HepG2 (cell line): ENCODE results near the gene TOMM6. TPM values are rescaled to one million over a fixed set of nuclear protein-coding genes. Genes with fewer than 3 reads are reported as not detected.

ENCODE experiments used
- ARID5B ChIP-seq: IDR thresholded peaks from 2 replicates; pipeline ENCODE4 v1.4.0; 2020; ENCODE audit warnings: mild to moderate bottlenecking, missing genetic modification reagents
- ARNT2 ChIP-seq: sonication (generic); formaldehyde crosslinking; IDR thresholded peaks from 2 replicates; pipeline ENCODE4 v1.8.0; 2022; ENCODE audit warnings: mild to moderate bottlenecking, low read depth, missing genetic modification reagents, moderate library complexity
- ATF7 ChIP-seq, 2 experiments: fragments of 450-650 bp in 1 of 2; sonication (generic) in 1 of 2; formaldehyde crosslinking in 1 of 2; IDR thresholded peaks; 2 replicates each; pipeline versions ENCODE4 v1.4.0 to v1.6.1; 2016 to 2020; ENCODE audit warnings: antibody characterized with exemption in 1 of 2, mild to moderate bottlenecking in 1 of 2, missing genetic modification reagents in 1 of 2
- FOXO1 ChIP-seq: sonication (generic); formaldehyde crosslinking; IDR thresholded peaks from 2 replicates; pipeline ENCODE4 v1.4.0; 2020; ENCODE audit warnings: missing genetic modification reagents
- JUN ChIP-seq: sonication (generic); formaldehyde crosslinking; IDR thresholded peaks from 2 replicates; pipeline ENCODE4 v1.4.0; 2020; ENCODE audit warnings: mild to moderate bottlenecking, missing genetic modification reagents
- KDM1A ChIP-seq: IDR thresholded peaks from 2 replicates; pipeline ENCODE4 v1.6.1; 2016; ENCODE audit warnings: missing compliant biosample characterization
- POLR2AphosphoS2 ChIP-seq: IDR thresholded peaks from 2 replicates; pipeline ENCODE4 v1.6.1; 2011; ENCODE audit warnings: low read depth, low read length, improper control_type of control experiment
- SNAPC4 ChIP-seq: sonication (generic); formaldehyde crosslinking; IDR thresholded peaks from 2 replicates; pipeline ENCODE4 v1.4.0; 2020; ENCODE audit warnings: mild to moderate bottlenecking, missing genetic modification reagents
- TFDP1 ChIP-seq: IDR thresholded peaks from 2 replicates; pipeline ENCODE4 v1.6.1; 2016; ENCODE audit warnings: missing compliant biosample characterization, missing genetic modification reagents, borderline replicate concordance
- ZNF142 ChIP-seq: sonication (generic); formaldehyde crosslinking; IDR thresholded peaks from 2 replicates; pipeline ENCODE4 v1.4.0; 2020; ENCODE audit warnings: missing genetic modification reagents
- polyA plus RNA-seq, 8 experiments: library from polyadenylated mRNA; depleted of rRNA in 3 of 8; stranded (reverse) in 7 of 8; unstranded in 1 of 8; fragments of >200 nt; fragmentation: Illumina TruSeq in 4 of 8; extraction: Trizol in 4 of 8; gene quantifications; 2 replicates each; pipeline versions ENCODE4 v1.2.1 to v1.2.3, GENCODE V29; 2011 to 2016; ENCODE audit warnings: low read depth in 4 of 8, missing spikeins in 1 of 8, mixed read lengths in 1 of 8; ENCODE audit not compliant: insufficient read depth in 1 of 8
- total RNA-seq, 5 experiments: library from RNA; depleted of rRNA; stranded (reverse); fragments of >200 nt; fragmentation: Illumina TruSeq; extraction: Trizol; gene quantifications; 2 replicates each; pipeline ENCODE4 v1.2.3, GENCODE V29; 2016; ENCODE audit warnings: low read depth in 1 of 5

The TOMM6 gene
- total and polyA plus RNA-seq, 2 of the 13 experiments (the other 11 are each of a cell fraction or from before 2014, with no cell fraction given) = 320 to 321 TPM

- TF ChIP-seq ARNT2 (CRISPR knock-in tag) (peak; percentile 86), ATF7 (IDR thresholded peaks at IDR 0.05) (no peak), ATF7 (CRISPR knock-in tag; IDR thresholded peaks at IDR 0.05) (no peak), POLR2AphosphoS2 (peak; percentile 82; the same call in 1 of the 2 replicates), KDM1A (CRISPR knock-in tag) (no peak), ZNF142 (CRISPR knock-in tag) (peak; percentile 70; the same call in 1 of the 2 replicates), SNAPC4 (CRISPR knock-in tag) (0 out of 2 replicates have a peak, but pooled peaks have one; percentile 74), TFDP1 (CRISPR knock-in tag) (peak; percentile 68; the same call in 1 of the 2 replicates), ARID5B (CRISPR knock-in tag) (peak; percentile 77), JUN (CRISPR knock-in tag) (0 out of 2 replicates have a peak, but pooled peaks have one; percentile 14), FOXO1 (CRISPR knock-in tag) (peak; percentile 77)
Observed at GRCh38 chr6:41787219-41787917, at the start of gene TOMM6 (continued).
